ENCODE data around the gene TM7SF2.

Gene TM7SF2

GRCh38 chr11:65163684-65164083 is 52.0 kb downstream of the TM7SF2 start:
- no peak for DNase-seq

All from NCI-H82 (cell line).